Adipocyte (in vitro differentiated cells): Measurements from ENCODE around the gene ALKBH4.
"Not testable (repeated sequence)": the region's sequence is repeated elsewhere in the genome, so short reads cannot be mapped to it uniquely, and the experiment has no call there.

Source experiments
- DNase-seq: peaks from one replicate; pipeline ENCODE4 v3.0.0-alpha.2; 2015; ENCODE audit warnings: low read depth
- H3K27me3 ChIP-seq: replicated peaks from 2 replicates; pipeline ENCODE4 v1.7.0; 2013; ENCODE audit warnings: mild to moderate bottlenecking, low read length, moderate library complexity; ENCODE audit not compliant: control insufficient read depth, insufficient read depth
- H3K36me3 ChIP-seq: 2 replicates; pipeline ENCODE4 v1.7.0; 2013; ENCODE audit warnings: low read length, mild to moderate bottlenecking, moderate library complexity; ENCODE audit not compliant: control insufficient read depth, insufficient read depth, severe bottlenecking
- H3K4me1 ChIP-seq: 2 replicates; pipeline ENCODE4 v1.7.0; 2013; ENCODE audit warnings: mild to moderate bottlenecking, low read length, moderate library complexity; ENCODE audit not compliant: control insufficient read depth, insufficient read depth
- H3K4me3 ChIP-seq: 2 replicates; pipeline ENCODE4 v1.7.0; 2013; ENCODE audit warnings: mild to moderate bottlenecking, low read length, moderate library complexity
- H3K9ac ChIP-seq: 2 replicates; pipeline ENCODE4 v1.7.0; 2013; ENCODE audit warnings: mild to moderate bottlenecking, low read length, moderate library complexity
- H3K9me3 ChIP-seq: 2 replicates; pipeline ENCODE4 v1.7.0; 2013; ENCODE audit warnings: mild to moderate bottlenecking, low read length, moderate library complexity; ENCODE audit not compliant: control insufficient read depth

The ALKBH4 gene

GRCh38 chr7:102474116-102474515 lies 9.5 kb upstream of the ALKBH4 start:
- H3K4me1 ChIP-seq, DNase-seq: not testable (repeated sequence)

DNA sequence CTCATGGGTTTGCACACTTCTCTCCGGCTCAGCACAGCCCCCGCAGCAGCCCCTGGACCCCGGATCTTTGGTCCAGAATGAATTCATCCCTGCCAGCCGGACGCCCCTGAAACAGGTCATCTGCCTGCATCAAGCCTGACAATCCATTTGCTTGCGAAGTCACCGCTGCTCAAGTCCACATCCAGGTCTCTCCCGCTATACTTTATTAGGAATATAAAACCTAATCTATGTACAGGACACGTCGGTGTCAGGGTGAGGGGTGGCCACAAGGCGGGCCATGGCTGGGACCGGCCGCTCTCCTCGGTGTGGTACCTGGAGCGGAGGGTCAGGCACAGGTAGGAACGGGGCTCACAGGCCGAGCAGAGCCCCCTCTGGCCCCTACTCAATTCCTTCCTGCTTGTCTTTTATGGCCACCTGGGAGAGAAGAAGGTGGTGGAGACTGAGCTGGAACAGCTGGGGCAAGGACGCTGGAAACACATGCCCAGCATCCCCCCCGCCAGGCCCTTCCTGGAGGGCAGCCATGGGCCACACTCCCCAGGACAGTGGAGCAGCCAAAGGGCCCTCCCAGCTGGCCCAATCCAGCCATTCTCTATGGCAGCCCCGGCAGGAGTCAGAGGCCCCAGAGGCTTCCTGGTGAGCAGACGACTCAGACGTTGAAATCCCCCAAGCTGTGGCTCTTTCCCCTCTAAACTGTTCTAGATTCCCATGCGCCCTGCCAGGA lies 8.8 kb upstream of the ALKBH4 start:
- no peak for DNase-seq
- Histone ChIP-seq H3K9me3 (no peaks in the 10 kb centered on the region), H3K4me1 (no peaks in the 10 kb centered on the region), H3K9ac (no peak overlapping the region), H3K4me3 (no peak overlapping the region), H3K27me3 (no peaks in the 10 kb centered on the region), H3K36me3 (peaks cover 9% of the 10 kb centered on the region)

More at GRCh38 chr7:102474116-102474515, 9.5 kb upstream of the ALKBH4 start:
- not testable (repeated sequence) for H3K9ac ChIP-seq, H3K9me3 ChIP-seq, H3K27me3 ChIP-seq, H3K36me3 ChIP-seq, H3K4me3 ChIP-seq

GRCh38 chr7:102472126-102473041 lies 7.7 kb upstream of the ALKBH4 start:
- no peak for DNase-seq
- H3K4me1 ChIP-seq, result no peaks in the 10 kb centered on the region
- H3K9me3 ChIP-seq, result no peaks in the 10 kb centered on the region
- H3K9ac ChIP-seq, result no peak overlapping the region
- peaks cover 9% of the 10 kb centered on the region for H3K36me3 ChIP-seq
- H3K27me3 ChIP-seq, result no peaks in the 10 kb centered on the region
- no peak overlapping the region for H3K4me3 ChIP-seq

DNA sequence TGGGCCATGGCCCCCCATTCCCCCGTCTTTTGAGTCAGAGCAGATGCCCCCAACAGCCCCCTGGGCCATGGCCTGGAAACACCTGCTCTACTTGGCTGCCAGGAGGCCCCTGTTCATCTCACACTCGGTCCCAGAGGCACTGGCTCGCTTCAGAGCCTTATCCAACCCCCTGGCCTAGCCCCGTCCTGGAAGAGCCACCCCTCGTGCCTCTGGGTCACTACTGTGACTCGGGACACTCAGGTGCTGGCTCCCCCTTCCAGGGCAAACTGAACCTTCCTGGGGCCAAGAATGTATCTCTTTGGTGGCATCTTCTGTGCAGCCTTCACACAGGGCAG lies 7.1 kb upstream of the ALKBH4 start:
- DNase-seq, result no peak
- peaks cover 9% of the 10 kb centered on the region for H3K36me3 ChIP-seq
- H3K4me1 ChIP-seq, result no peaks in the 10 kb centered on the region
- H3K9me3 ChIP-seq, result no peaks in the 10 kb centered on the region
- no peak overlapping the region for H3K4me3 ChIP-seq
- H3K27me3 ChIP-seq, result no peaks in the 10 kb centered on the region
- H3K9ac ChIP-seq, result no peak overlapping the region

DNA sequence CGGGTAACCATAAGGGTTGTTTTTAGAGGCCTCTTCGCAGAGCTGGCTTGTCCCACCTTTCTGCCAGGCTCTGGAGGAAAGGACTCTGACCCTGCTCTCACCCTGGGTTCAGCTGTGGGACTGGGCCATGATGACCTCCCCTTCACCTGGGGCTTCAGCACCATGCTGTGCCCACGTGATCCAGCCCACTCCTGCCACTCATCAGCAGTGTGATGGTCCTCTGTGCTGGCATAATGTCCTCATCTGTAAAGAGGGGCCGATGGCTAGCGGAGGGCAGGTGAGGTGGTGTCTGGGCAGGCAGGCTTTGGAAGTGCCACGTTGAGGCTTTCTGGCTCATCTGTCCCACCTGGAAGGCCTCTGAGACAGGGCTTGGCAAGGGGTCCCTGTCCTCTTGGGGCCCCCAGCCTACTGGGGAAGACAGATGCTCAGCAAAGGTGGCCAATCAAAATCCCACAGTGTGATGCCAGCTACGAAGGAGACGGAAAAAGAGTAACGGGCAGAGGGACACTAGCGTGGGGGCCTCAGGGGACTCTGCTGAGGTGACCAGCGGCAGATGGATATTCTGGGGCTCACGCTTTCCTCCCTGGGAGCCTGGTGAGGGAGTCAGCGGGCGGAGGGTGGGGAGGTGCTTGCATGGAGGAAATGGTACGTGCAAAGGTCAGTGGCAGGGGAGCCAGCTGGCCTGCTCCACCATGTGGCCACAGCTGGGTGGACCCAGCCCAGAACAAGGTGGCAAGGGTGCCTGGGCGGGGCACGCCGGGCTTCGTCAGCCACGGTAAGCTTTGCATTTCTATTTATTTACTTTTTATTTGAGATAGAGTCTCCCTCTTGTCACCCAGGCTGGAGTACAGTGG lies 5.5 kb upstream of the ALKBH4 start:
- Histone ChIP-seq H3K9ac (no peak overlapping the region), H3K36me3 (peaks cover 9% of the 10 kb centered on the region), H3K27me3 (no peaks in the 10 kb centered on the region), H3K4me1 (peaks cover 6% of the 10 kb centered on the region), H3K9me3 (no peaks in the 10 kb centered on the region), H3K4me3 (no peak overlapping the region)
- DNase-seq, result no peak

GRCh38 chr7:102469351-102469971 lies 4.8 kb upstream of the ALKBH4 start:
- H3K4me1 ChIP-seq, result peaks cover 6% of the 10 kb centered on the region
- H3K4me3 ChIP-seq, result no peak overlapping the region
- no peak overlapping the region for H3K9ac ChIP-seq
- no peaks in the 10 kb centered on the region for H3K9me3 ChIP-seq
- H3K36me3 ChIP-seq, result peaks cover 9% of the 10 kb centered on the region
- no peaks in the 10 kb centered on the region for H3K27me3 ChIP-seq
- no peak for DNase-seq

- no peaks in the 10 kb centered on the region for H3K27me3 ChIP-seq
- no peak overlapping the region for H3K4me3 ChIP-seq
- peaks cover 9% of the 10 kb centered on the region for H3K36me3 ChIP-seq
- DNase-seq, result no peak
- H3K9ac ChIP-seq, result no peak overlapping the region
- H3K4me1 ChIP-seq, result peaks cover 13% of the 10 kb centered on the region
- H3K9me3 ChIP-seq, result no peaks in the 10 kb centered on the region
These were observed 4.1 kb upstream of the ALKBH4 start for GRCh38 chr7:102468478-102469350.

DNA sequence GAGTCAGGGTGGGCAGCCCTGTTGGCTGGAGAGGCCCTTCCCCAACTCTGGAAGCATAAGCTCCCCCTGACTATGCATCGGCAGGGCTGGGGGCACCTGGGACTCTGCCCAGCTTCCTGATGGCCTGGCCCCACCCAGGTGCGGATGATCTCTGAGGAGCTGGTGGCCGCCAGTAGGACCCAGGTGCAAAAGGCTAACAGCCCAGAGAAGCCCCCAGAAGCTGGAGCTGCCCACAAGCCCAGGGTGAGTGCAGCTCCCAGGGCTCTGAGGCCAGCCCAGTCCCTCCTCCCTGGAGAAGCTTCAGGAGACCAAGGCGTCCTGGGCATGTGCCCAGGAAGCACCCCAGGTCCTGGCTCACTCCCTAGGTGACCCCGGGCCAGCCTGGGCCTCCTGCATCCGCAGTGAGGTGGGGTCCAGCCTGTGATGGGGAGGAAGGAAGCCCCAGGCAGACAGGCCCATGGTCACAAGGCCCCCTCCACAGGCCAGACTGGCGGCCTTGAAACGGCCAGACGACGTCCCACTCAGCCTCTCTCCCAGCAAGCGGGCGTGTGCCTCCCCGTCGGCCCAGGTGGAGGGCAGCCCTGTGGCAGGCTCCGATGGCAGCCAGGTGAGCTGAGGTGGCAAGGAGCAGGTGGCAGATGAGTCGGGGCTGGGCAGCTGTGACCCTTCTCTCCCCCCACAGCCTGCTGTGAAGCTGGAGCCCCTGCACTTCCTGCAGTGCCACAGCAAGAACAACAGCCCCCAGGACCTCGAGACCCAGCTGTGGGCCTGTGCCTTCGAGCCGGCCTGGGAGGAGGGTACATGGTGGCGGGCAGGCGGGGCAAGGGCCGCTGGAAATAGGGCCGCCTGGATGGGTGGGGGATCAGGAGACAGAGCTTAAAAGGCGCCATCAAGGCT lies 3.2 kb upstream of the ALKBH4 start:
- DNase-seq, result no peak
- no peaks in the 10 kb centered on the region for H3K9me3 ChIP-seq

GRCh38 chr7:102466097-102466496 lies 1.4 kb upstream of the ALKBH4 start:
- DNase-seq, result no peak
- Histone ChIP-seq H3K4me1 (peaks cover 16% of the 10 kb centered on the region), H3K36me3 (no peaks in the 10 kb centered on the region), H3K9ac (peak overlapping the region; percentile 100), H3K4me3 (peak overlapping the region; percentile 100), H3K27me3 (no peaks in the 10 kb centered on the region), H3K9me3 (no peaks in the 10 kb centered on the region)

More for the DNA sequence above, 3.2 kb upstream of the ALKBH4 start:
- H3K27me3 ChIP-seq, result no peaks in the 10 kb centered on the region
- peaks cover 16% of the 10 kb centered on the region for H3K4me1 ChIP-seq
- H3K36me3 ChIP-seq, result no peaks in the 10 kb centered on the region
- H3K9ac ChIP-seq, result no peak overlapping the region
- no peak overlapping the region for H3K4me3 ChIP-seq
